Measurements from ENCODE around the gene GRAMD1A.

DNA sequence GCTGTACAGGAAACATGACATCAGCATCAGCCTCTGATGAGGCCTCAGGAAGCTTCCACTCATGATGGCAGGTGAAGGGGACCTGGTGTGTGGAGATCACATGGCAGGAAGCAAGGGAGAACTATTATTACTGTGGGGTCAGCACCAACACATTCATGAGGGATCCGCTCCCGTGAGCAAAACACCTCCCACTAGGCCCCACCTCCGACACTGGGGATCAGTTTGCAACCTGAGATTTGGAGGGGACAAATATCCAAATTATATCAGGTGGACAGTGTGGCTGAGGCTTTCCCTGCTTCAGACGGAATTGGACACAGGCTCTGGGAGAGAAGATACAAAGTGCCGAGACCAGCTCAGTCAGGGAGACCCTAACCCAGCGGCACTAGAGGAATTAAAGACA lies 30.4 kb upstream of the GRAMD1A start:
- TF ChIP-seq CTCF (conservative IDR thresholded peaks at IDR 0.05) (no peak), ZFX (IDR thresholded peaks at IDR 0.05) (no peak)
